AG04450 (cell line): ENCODE results near the gene IL1RAPL1. TPM values are rescaled to one million over a fixed set of nuclear protein-coding genes. Genes with fewer than 3 reads are reported as not detected.
A peak's percentile ranks its signal among the peaks of the same experiment; 100 is the strongest.

Source experiments
- CTCF ChIA-PET: fragments of 300-600, 350-600 bp; formaldehyde crosslinking; extraction: SDS; loops from one replicate; lab custom pipeline; 2022; ENCODE audit warnings: antibody characterized with exemption, inconsistent platforms; lab: Charles Lee
- POLR2A ChIA-PET: fragments of 350-600 bp; formaldehyde crosslinking; extraction: SDS; loops from one replicate; lab custom pipeline; 2021; ENCODE audit warnings: antibody characterized with exemption, inconsistent platforms; lab: Yijun Ruan, JAX
- DNase-seq: peaks from one replicate; pipeline ENCODE4 v3.0.0-alpha.2; 2011; ENCODE audit warnings: low read depth, low spot score
- H3K27ac ChIP-seq: one replicate; pipeline ENCODE4 v1.5.1; 2012; ENCODE audit warnings: low read depth, low read length, control low read depth
- H3K27me3 ChIP-seq: one replicate; pipeline ENCODE4 v1.6.0; 2012; ENCODE audit warnings: low read length; ENCODE audit not compliant: control insufficient read depth, insufficient read depth
- H3K4me3 ChIP-seq: 2 replicates; pipeline ENCODE4 v1.5.1; 2011; ENCODE audit warnings: mild to moderate bottlenecking, low read depth, low read length, control low read depth
- H3K9me3 ChIP-seq: 2 replicates; pipeline ENCODE4 v1.5.1; 2012; ENCODE audit warnings: low read length; ENCODE audit not compliant: control insufficient read depth, insufficient read depth
- CTCF ChIP-seq: IDR thresholded peaks from 2 replicates; pipeline ENCODE4 v1.5.1; 2011; ENCODE audit warnings: low read depth, low read length, control low read depth, inconsistent platforms
- polyA plus RNA-seq: library from polyadenylated mRNA; depleted of rRNA; stranded (reverse); fragments of >200 nt; gene quantifications from 2 replicates; pipeline ENCODE4 v1.2.3, GENCODE V29; 2011

IL1RAPL1 gene
- polyA plus RNA-seq, 1 experiment = 0.93 TPM

GRCh38 chrX:29858714-29859113 lies 1271.5 kb downstream of the IL1RAPL1 start:
- CTCF ChIA-PET = no interaction called here
- H3K27me3 ChIP-seq = no peaks in the 10 kb centered on the region
- H3K4me3 ChIP-seq = no peak overlapping the region
- POLR2A ChIA-PET = no interaction called here
- peak; percentile 18 for DNase-seq
- no peak for TF ChIP-seq CTCF
- H3K27ac ChIP-seq = no peak overlapping the region
- no peaks in the 10 kb centered on the region for H3K9me3 ChIP-seq

GRCh38 chrX:29862126-29862677 lies 1275.0 kb downstream of the IL1RAPL1 start:
- CTCF ChIA-PET = no interaction called here
- H3K27me3 ChIP-seq = no peaks in the 10 kb centered on the region
- DNase-seq = no peak
- H3K4me3 ChIP-seq = no peak overlapping the region
- no peaks in the 10 kb centered on the region for H3K9me3 ChIP-seq
- POLR2A ChIA-PET = no interaction called here
- no peak overlapping the region for H3K27ac ChIP-seq
- no peak for TF ChIP-seq CTCF

- no peak for TF ChIP-seq CTCF
- Histone ChIP-seq H3K9me3 (no peaks in the 10 kb centered on the region), H3K27ac (no peak overlapping the region), H3K4me3 (no peak overlapping the region), H3K27me3 (no peaks in the 10 kb centered on the region)
- POLR2A ChIA-PET = no interaction called here
- CTCF ChIA-PET = interaction anchor here (0.6 to 1.4 kb wide), 2 partner anchors 29 to 35 kb away, joined by 3 read pairs; no protein-coding TSS in a partner anchor
- DNase-seq = no peak
These were observed 1280.7 kb downstream of the IL1RAPL1 start for GRCh38 chrX:29867971-29868370.

- no peak overlapping the region for H3K27ac ChIP-seq
- ChIA-PET CTCF (no interaction called here), POLR2A (no interaction called here)
- H3K4me3 ChIP-seq = no peak overlapping the region
- H3K27me3 ChIP-seq = no peaks in the 10 kb centered on the region
- no peak for TF ChIP-seq CTCF
- no peaks in the 10 kb centered on the region for H3K9me3 ChIP-seq
- no peak for DNase-seq
These were observed 1282.6 kb downstream of the IL1RAPL1 start for GRCh38 chrX:29869837-29870236.

- ChIA-PET POLR2A (no interaction called here), CTCF (no interaction called here)
- DNase-seq = no peak
- Histone ChIP-seq H3K27me3 (no peaks in the 10 kb centered on the region), H3K27ac (no peak overlapping the region), H3K4me3 (no peak overlapping the region), H3K9me3 (no peaks in the 10 kb centered on the region)
- TF ChIP-seq CTCF = no peak
These were observed 1283.4 kb downstream of the IL1RAPL1 start for GRCh38 chrX:29870608-29871007.
